Measurements from ENCODE around the gene INAFM1.
A peak's percentile ranks its signal among the peaks of the same experiment; 100 is the strongest.

Gene INAFM1

DNA sequence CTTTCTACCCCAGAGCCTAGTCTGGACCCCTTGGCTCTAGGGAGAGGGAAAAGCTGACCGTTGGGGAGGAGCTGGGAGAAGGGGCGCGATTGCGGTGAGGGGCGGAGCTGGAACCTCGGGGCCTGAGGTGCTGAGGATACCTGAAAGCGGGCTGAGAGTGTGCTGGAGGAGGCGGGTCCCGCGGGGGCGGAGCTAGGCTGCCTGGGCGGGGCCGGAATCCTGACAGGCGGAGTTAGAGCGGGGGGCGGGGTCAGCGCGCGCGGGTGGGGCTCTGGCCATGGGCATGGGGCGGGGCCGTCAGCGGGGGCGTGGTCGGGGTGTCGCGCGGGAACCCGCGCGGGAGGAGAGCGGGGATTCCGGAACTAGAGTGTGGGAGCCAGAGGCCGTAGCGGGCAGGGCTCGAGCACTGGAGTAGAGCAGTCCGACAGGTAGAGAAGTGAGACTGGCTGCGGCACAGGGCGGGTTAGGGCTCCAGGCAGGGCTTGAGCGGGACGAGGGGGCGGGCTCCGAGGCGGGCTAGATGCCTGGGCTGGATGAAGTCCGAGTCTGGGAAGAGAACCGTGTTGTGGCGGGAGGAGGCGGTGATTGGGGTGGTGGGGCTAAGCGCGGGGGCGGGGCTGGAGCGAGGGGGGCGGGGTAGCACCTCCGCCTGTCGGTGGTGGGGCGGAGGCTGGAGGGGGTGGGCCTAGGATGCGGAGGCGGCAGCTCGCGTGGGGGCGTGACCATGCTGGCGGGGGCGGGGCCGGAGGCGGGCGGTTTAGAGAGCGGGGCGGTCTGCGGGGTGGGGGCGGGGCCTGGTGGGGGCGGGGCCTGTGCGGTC is at the start of gene INAFM1:
Gene INAFM1 (plus strand): TSS at position 815 of the 820 bp plus-strand sequence. CDS start 35 bp downstream, outside the sequence.
- peak; percentile 100 for DNase-seq

DNA sequence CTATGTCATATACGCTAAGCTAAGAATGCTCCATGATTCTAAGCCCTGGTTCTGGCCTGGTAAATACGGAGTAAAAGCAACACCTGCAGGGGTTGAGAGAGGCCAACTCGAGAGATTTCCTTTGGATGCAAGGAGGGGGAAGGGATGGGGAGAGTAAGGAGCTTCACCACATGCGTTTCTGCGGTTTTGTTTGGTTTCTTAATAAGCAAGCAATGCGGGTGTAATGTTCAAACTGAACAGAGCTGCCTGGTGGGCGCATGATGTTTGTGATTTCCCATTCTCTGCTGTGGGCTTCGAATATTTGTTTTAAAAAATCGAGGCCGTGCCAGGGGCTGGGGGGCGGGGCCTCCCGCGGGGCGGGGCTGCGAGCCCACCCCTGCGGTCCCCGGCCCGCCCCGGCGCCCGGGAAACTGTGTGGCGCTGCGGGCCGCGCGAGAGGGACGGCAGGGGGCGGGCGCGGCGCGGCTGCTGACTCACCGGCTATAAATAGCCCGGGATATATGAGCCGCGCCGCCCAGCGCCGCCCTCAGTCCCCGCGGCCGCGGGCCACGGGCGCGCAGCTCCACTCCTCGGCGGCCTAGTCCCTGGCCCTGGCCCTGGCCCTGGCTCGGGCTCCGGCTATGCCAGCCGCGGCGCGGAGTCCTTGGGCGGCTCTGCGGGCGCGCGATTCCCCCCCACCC is 48.8 kb upstream of the INAFM1 start:
- DNase-seq = peak; percentile 88

DNA sequence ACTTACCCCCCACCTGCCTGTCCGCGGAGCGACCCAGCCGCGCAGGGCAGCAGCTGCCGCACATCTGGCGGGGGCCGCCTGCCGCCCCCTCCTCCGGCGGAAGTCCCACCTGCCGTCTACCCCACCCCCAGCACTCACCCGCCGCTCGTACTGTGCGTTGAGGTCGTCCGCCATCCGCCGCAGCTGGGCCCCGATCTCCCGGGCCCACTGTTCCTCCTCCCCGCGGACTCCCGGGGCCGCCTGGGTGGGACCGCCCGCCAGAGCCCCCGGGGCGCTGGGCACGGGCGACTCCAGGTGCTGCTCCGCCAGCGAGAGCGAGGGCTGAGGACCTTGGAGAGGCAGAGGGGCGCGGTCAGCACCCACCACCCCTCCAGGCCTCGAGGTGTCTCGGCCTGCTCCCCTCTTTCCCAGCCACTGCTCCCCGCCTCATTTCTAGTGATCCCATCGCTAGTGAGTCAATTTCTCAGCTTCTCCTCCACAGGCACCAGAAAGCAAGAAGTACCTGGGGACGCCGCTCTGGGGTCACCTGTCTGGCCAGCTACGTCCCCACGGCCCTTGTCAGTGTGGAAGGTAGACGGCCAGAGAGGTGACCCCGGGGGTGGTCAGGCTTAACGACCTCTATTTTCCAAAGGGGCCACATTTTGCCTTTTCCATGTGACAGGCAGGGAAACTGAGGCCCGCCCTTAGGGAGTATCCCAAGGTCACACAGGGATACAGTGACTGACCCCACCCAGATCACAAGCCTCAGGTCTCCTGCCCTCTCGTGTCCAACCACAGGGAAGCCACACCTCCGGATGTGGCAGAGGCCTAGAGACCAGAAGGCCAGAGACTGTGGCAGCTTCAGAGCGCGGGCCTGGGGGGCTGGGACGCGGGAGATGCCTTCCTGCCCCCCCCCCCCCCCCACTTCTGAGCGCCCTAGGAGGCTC is 48.0 kb upstream of the INAFM1 start:
- peak; percentile 34 for DNase-seq

DNA sequence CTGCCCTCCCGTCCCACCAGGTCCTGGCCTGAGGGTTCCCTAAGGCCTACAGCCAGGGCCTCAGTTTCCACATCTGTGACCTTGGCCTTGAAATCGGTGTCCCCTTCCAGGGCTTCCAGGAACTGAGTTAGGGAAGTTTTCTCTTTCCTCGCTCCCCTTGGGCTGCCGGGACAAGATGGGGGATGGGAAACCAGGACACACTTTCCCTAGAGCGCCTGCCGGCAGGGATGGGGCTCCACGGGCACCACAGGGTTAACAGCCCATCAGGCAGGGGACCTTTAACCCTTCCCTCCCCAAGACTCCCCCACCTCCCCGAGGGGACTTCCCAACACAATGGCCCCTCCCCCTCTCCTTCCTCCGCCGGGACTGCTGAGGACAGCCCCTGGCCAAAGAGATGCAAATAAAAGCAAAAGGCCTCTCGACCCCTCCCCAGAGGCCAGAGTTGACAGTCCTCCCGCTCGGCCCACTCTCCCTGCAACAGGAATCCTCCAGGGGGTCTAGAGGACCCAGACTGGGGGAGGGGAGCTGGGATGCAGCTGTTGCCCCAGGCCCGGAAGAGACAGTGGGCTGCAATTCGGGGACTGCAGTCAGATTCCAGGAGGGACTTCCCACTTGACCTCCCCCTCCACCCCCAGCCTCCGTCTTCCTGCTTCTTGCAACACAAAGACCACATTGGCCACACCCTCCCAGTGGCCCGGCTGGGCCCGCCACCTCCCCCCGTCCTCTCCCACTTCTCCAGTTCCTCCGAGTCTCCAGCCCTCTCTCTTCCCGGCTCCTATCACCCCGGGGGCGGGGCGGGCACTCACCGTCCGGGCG is 47.1 kb upstream of the INAFM1 start:
- peak; percentile 37 for DNase-seq

DNA sequence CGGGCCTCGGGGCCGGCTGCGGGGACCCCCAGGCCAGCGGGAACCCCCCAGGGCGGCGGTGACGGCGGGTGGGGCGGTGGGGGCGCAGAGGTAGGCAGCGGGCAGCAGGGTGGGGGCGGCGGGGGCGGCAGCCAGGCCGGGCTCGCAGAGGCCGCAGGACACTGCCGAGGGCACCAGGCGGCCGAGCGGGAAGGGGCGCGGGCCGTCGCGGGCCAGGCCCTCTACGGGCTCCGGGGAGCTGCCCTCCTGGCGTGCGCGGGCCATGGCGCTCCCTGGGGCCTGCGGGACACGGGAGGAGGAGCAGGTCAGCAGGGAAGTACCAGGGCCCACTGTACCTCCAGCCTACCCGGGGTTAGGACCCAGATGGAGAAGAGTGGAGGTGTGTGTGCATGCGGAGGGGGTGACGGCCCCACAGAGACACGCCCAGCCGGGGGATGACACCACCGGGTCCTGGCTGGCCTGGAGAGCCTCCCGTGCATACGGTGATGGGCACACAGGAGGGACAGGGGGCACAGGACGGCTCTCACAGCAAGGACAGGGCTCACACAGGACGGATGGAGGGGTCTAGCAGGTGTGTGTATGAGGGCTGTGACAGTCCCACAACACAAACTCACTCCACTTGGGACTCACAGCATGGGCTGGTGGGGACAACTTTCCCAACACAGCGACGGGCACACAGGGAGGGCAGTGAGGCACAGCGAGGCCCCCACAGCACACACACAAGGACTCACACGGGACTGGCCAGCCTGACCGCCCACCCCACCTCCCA is 46.3 kb upstream of the INAFM1 start:
- DNase-seq = peak; percentile 55

DNA sequence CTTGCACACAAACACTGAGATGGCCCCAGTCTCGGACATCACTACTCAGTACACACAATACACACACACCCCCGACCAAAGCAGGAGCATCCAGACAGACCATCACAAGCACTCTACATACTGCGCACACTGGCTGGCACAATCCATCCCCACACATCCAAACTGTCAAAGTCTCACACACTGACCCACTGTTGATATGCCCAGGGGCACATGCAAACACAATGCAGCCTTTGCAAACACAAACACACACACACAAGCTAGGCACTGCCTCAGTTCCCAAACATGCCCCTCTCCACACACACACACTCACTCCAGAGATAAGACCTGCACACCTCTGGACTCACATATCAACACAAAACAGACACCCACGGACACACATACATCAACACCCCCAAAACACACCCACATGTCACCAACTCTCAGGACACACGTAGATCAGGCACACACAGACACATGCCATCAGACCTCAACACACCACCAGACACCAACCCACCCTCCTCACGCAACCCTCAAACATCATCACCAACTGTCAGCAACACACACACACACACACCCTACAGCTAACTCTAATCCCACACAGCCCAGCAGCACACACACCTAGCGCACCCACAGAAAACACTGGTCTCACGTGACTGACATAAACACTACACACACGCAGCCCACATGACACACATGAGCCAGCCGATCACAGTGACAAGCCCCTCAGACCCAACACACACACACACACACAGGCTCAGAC is 45.6 kb upstream of the INAFM1 start:
- peak; percentile 39 for DNase-seq

DNA sequence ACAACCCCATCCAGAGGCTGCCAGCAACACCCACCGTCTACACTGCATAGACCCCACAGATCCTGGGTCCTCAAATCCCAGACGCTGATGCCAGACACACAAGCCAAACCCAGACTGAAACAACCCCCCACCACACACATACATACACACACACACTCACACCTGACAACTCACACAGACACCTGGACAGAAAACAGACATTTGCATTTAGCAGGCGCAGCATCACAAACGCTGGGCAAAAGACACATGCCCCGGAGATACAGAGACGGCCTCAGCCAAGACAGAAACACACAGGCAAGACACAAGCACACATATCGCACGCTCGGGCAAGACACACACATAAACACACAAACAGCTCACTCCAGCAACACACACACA is 45.0 kb upstream of the INAFM1 start:
- DNase-seq = no peak

DNA sequence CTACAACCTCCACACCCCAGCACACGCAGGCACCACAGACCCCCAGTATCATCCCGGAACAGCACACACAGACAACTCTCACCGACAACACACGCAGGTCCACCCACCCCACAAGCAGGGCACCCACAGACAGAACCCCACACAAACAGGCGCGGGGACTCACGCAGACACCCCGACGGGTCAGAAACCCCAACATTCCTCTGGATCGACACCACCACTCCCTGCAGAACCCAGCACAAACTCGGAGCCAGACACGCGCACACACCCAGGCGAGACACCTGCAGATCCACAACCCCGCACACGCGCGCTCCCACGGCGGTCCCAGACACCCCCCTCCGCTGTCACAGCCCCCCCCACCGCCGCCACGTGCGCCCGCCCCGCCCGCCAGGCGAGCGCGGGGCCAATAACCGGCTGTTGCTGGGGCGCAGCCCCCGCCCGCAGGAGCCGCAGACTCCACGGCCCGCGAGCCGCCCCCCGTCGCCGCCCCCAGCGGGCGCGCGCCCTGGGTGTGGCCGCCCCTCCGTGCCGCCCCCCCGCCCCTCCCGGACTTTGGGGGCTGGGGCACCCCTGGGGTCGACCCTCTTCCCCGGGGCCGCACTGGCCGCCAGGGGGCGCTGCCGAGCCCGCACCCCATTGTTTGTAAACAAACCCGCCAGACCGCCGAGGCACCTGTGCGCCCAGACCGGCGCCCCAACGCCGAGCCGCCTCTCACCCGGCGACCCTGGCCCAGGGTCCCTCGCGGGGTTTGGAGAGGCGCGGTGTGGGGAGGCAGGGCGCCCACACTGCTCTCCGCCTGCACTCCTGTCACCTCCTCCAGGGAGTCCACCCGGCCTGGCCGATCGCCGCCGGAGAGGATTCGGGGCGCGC is 44.4 kb upstream of the INAFM1 start:
- peak; percentile 84 for DNase-seq

DNA sequence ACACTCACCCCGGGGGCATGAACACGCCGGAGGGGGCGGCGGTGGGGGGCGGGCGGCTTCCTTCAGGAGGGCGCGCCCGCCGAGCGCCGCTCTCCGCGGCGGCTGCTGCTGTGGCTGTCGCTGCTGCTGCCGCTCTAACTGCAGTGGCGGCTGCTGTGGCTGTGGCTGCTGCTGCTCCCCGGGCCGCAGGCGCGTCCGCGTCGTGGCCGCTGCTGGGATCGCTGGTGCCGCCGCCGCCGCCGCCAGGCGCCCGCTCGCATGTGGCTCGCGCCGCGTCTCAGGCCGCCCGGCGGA is 43.8 kb upstream of the INAFM1 start, which contains the start of gene BBC3:
Gene BBC3 (minus strand): TSS at position 279 of the 294 bp plus-strand sequence. CDS start 2,768 bp downstream, outside the sequence.
- DNase-seq = no peak

DNA sequence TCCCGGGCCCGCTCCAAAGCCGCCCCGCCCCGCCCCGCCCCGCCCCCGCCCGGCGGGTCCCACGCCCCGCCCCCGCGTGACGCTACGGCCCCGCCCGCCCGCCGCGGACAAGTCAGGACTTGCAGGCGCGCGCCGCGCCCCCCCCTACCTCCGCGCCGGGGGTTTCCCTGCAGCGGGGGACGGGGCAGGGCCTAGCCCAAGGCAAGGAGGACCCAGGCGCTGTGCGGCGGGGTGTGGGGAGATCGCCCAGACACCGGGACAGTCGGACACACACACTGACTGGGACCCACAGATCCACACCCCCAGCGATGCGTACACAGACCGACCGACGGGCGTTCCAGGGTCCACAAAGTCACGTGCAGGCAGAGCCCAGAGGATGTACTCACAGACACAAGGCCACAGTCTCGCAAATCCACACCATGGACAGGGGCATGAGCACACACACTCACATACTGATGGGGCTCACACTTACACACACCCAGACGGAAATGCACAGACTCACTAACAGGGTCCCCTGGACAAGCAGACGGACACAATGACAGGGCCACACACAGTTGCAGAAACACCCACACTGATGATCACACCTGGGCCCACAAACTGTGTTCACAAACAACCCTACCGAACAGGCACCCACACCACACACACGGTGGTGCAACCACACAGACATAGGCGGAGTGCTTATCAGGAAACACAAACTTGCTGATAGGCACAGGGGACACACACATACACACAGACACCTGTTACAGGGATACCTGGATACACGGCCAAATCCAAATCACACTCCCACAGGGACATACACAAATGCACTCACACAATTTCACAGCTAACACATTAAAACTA is 43.2 kb upstream of the INAFM1 start:
- peak; percentile 95 for DNase-seq

DNA sequence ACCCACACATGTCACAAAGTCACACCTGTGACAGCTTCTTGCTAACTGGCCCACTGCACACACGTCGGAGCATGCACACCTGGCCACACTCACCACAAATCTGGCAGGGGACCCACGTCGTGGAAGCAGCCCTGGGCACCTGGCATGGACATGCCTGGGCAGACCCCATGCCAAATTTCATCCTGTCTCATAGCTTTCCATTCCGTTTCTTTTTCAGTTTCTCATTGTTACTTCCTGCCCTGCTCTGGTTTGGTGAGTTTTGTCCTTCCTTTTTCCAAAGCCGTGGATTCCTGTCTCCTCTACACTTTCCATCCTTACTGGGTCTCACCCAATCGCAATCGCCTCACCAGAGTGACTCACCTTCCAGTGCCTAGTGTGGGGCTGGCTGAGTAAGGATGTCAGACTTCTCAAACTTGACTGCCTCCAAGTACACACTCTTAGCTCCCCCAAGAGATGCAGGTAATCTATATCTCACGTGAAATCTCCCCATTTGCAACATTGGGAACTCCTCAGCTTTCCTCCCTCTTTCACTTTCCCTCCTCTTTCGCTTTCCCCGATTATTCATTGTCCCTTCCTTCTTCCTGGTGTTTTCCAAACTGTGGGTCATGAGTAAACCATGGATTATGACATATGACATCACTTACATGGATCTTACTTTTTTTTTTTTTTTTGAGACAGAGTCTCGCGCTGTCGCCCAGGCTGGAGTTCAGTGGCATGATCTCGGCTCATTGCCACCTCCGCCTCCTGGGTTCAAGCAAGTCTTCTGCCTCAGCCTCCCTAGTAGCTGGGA is 42.1 kb upstream of the INAFM1 start:
- no peak for DNase-seq

DNA sequence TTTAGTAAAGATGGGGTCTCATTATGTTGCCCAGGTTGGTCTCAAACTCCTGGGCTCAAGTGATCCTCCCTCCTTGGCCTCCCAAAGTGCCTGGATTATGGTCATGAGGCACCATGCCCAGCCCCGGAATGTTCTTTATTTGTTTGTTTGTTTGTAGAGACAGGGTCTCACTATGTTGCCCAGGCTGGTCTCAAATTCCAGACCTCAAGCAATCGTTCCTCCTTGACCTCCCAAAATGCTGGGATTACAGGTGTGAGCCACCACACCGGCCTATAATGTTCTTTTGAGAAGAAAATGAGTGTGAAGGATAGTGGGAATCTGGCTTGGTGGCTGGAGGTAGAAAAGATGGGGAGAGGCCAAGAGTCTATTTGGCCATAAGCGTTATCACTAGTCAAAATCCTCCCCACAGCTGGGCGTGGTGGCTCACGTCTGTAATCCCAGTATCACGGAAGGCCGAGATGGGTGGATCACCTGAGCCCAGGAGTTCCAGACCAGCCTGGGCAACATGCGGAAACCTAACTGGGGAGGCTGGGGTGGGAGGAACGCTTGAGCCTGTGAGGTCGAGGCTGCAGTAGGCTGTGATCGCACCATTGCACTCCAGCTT is 38.5 kb upstream of the INAFM1 start:
- no peak for DNase-seq

DNA sequence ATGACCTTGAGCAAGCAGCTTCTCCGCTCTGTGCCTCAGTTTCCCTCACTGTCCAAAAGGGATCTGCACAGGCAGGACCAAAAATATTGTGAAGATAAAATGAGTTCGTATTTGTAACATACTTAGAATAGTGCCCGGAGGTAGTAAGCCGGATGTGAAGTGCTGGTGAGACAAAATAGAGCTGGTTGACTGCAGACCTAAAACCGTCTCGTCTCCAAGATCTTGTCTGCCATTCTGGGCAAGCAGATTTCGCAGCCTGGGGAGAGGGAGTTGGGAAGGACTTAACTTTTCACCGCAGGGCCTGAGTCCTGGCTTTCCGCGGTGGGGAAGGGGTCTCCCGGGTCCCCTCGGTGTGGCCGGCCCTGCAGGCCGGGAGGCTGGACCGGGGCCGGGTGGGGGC is 35.5 kb upstream of the INAFM1 start:
- DNase-seq = no peak

DNA sequence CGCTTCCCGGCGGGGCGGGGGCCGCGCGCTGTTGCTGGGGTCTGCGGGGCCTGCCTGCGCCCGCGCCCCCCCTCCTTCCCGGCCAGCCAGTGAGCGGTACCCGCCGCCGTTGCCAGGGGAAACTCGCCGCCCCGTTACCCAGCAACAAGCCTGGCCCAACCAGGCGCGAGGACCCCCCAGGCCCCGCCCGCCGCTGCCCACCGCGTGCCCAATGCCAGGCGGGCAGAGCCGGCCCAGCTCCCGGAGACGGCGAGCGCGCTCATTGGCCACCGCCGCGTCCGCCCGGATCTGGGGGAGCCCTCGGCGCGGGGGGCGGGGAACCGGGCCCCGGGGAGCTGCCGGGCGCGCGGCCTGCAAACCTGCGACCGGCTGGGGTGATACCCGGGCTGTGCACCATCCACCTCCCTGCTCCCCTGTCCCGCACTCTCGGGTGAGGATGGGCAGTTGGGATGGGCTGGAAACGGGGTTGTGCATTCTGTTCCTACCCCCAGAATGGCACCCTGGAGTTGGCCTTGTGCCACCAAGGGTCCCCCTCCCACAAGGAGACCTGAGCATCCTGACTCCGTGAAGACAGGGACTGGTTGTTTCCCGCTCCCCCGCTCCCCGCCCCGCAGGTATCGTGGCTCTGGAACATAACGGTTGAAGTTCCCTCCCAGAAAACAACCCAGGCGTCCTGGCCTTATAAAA is 34.9 kb upstream of the INAFM1 start:
- peak; percentile 63 for DNase-seq

DNA sequence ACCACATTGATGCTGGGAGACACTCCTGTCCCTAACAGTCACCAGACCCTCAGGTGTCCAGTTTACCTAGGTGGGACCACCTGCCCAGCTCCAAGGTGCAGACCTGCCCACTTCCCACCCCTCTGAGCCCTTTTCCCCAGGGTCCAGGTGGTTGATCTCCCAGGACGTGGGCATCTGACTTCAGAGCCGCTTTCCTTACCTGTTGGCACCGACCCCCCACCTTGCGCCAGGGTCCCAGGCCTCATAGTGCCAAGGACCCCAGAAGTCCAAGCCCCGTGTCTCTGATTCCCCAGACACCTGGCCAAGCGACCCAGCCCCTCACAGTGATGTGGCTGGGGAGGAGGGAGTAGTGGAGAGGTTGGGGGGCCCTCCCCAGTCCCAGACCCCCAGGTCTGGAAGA is 34.1 kb upstream of the INAFM1 start:
- no peak for DNase-seq

DNA sequence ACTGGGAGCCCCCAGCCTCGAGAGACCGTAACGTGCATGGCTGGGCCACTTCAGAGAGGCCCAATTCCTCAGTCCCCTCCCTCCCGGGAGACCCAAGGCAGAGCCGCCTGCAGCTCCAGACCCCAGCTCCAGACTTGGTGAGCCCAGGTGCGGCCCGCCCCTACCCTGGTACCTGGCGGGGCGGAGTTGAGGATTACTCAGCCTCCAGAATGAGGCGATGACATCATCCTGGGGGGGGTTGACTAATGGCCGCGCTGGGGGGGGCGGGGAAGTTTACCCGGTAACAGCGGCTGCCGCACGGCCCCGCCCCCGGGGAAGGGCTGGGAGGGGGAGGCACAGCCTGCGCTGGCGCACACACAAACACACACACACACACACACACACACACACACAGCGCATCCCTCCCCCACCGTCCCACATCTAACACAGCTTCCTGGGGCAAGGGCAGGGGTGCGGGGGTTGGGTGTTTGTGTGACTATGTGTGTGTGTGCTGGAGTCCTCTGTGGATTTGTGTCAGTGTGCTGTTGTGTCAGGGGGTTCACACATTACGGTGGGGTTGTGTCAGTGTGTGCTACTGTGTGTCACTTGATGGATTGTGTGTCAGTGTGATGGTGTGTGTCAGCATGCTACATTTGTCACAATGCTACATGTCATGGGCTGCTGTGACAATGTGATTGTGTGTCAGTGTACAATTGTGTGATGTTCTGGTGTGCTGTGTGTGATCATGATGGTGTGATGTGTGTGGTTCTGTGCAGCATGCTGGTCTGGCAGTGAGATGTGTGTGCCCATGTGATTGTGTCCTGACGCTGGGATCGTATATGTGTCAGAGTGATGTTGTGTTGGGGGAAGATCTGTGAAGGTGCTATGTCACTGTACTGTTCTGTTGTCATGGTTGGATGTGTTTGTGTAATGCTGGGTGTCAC is 33.4 kb upstream of the INAFM1 start:
- peak; percentile 91 for DNase-seq
